DMS114 treated with DMSO at 0.1 percent for 48 hours (cell line): Measurements from ENCODE around the gene DOCK1.

Source experiments
- DNase-seq: peaks from one replicate; lab custom pipeline; 2025; ENCODE audit not compliant: unreplicated experiment; lab: John Stamatoyannopoulos, UW

DOCK1 gene

GRCh38 chr10:127196282-127197153 is 291.3 kb downstream of the DOCK1 start, which contains the start of gene INSYN2A:
Gene INSYN2A (minus strand): TSS chr10:127196591. CDS start chr10:127176395, 20,196 bp downstream.
- DNase-seq = peak; percentile 11

GRCh38 chr10:127197154-127197432 is 291.9 kb downstream of the DOCK1 start:
- no peak for DNase-seq

- peak; percentile 7 for DNase-seq
These were observed 293.1 kb downstream of the DOCK1 start for GRCh38 chr10:127198307-127198706.

GRCh38 chr10:127198721-127199120 is 293.5 kb downstream of the DOCK1 start:
- DNase-seq = no peak

GRCh38 chr10:127200646-127201045 is 295.4 kb downstream of the DOCK1 start:
- no peak for DNase-seq

- no peak for DNase-seq
These were observed 297.8 kb downstream of the DOCK1 start for GRCh38 chr10:127203067-127203466.

- no peak for DNase-seq
These were observed 301.9 kb downstream of the DOCK1 start for GRCh38 chr10:127207081-127207480.

- no peak for DNase-seq
These were observed 305.8 kb downstream of the DOCK1 start for GRCh38 chr10:127210936-127211466.

GRCh38 chr10:127215866-127216265 is 310.6 kb downstream of the DOCK1 start:
- no peak for DNase-seq

GRCh38 chr10:127216274-127216673 is 311.0 kb downstream of the DOCK1 start:
- DNase-seq = no peak

- DNase-seq = no peak
These were observed 311.6 kb downstream of the DOCK1 start for GRCh38 chr10:127216786-127217185.

- no peak for DNase-seq
These were observed 313.4 kb downstream of the DOCK1 start for GRCh38 chr10:127218658-127219057.

- DNase-seq = no peak
These were observed 316.1 kb downstream of the DOCK1 start for GRCh38 chr10:127221281-127221680.

GRCh38 chr10:127227027-127227426 is 321.8 kb downstream of the DOCK1 start:
- DNase-seq = no peak

GRCh38 chr10:127227663-127228062 is 322.4 kb downstream of the DOCK1 start:
- DNase-seq = no peak

GRCh38 chr10:127228195-127228787 is 323.1 kb downstream of the DOCK1 start:
- DNase-seq = no peak

GRCh38 chr10:127234306-127234800 is 329.1 kb downstream of the DOCK1 start:
- no peak for DNase-seq

- DNase-seq = no peak
These were observed 331.0 kb downstream of the DOCK1 start for GRCh38 chr10:127236266-127236665.

- DNase-seq = no peak
These were observed 337.7 kb downstream of the DOCK1 start for GRCh38 chr10:127242914-127243313.

- peak; percentile 36 for DNase-seq
These were observed 338.5 kb downstream of the DOCK1 start for GRCh38 chr10:127243490-127244272.

GRCh38 chr10:127245456-127245855 is 340.2 kb downstream of the DOCK1 start:
- DNase-seq = no peak
